ENCODE data around the gene ARHGAP44.

DNA sequence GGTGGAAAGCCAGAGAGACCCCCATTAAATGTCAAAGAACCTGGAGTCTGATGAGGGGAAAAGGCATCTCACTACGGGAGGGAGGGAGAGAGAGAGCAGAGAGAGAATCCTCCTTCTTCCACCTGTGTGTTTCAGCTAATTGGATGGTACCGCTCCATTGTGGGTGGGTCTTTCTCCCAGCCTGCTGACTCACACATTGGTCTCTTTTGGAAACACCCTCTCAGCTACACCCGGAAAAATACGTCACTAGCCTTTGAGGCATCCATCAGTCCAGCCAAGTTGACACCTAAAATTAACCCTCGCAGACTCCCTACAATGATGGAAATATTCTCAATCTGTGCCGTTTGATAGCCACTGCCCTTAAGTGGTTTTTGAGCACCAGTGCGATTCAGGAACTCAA is 128.1 kb downstream of the ARHGAP44 start:
- TF ChIP-seq, protein P1, sequence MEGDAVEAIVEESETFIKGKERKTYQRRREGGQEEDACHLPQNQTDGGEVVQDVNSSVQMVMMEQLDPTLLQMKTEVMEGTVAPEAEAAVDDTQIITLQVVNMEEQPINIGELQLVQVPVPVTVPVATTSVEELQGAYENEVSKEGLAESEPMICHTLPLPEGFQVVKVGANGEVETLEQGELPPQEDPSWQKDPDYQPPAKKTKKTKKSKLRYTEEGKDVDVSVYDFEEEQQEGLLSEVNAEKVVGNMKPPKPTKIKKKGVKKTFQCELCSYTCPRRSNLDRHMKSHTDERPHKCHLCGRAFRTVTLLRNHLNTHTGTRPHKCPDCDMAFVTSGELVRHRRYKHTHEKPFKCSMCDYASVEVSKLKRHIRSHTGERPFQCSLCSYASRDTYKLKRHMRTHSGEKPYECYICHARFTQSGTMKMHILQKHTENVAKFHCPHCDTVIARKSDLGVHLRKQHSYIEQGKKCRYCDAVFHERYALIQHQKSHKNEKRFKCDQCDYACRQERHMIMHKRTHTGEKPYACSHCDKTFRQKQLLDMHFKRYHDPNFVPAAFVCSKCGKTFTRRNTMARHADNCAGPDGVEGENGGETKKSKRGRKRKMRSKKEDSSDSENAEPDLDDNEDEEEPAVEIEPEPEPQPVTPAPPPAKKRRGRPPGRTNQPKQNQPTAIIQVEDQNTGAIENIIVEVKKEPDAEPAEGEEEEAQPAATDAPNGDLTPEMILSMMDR (IDR thresholded peaks at IDR 0.05; ENCODE audit: poor library complexity) = no peak
- TF ChIP-seq EZH2 (IDR thresholded peaks at IDR 0.05; ENCODE audit: borderline replicate concordance) = no peak
